GM15510 (cell line): ENCODE results near the gene RANBP10.

ENCODE experiments used
- POLR2A ChIP-seq: IDR thresholded peaks from 3 replicates; pipeline ENCODE4 v1.6.1; 2011; ENCODE audit warnings: borderline replicate concordance; ENCODE audit not compliant: insufficient read length; ENCODE audit errors: extremely low read depth

Gene RANBP10

GRCh38 chr16:67673712-67674580 is 132.4 kb downstream of the RANBP10 start:
- TF ChIP-seq POLR2A, result no peak
